ENCODE data around the gene YY1AP1.
A peak's percentile ranks its signal among the peaks of the same experiment; 100 is the strongest.
"Not testable (repeated sequence)": the region's sequence is repeated elsewhere in the genome, so short reads cannot be mapped to it uniquely, and the experiment has no call there.

Gene YY1AP1

DNA sequence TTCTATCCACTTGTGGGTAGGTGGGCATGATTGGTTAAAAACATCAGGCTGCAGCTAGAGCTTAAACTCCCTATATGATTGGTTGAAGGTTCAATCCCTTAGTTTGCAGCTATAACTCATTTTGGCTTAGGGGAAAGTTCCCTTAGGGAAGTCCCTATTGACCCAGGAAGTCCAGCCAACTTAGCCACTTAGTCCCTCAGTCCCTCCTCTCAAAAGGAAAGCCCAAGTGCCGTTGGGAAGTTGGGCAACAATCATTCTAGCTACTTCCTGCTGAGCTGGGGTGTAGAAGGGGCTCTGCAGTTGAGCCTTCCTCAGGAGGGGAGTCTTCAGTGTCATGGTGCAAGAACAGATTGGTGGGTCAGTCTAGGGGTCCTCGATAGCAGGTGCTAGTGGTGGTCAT lies 66.4 kb downstream of the YY1AP1 start (continued):
- TF ChIP-seq CSRNP3 (CRISPR knock-in tag; IDR thresholded peaks at IDR 0.05) (no peak), RARB (CRISPR knock-in tag; IDR thresholded peaks at IDR 0.05) (no peak)

DNA sequence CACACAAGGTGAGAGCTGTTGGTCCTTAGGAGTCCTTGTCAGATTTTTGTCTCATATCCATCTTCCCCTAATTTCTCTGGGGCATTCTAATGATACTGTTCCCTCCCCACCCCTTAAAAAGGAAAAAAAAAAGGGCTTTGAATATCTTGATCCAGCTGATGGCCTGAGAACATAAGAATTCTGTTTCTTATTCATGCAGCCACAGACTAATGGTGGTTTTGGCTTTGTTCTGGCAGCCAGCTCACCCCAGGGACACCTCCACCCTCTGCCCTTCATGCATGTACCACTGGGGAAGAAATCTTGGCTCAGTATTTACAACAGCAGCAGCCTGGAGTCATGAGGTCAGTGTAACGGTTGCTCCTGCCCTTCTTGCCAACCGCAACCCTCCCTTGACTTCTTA lies 75.3 kb downstream of the YY1AP1 start:
- ATAC-seq, result not testable (repeated sequence)

DNA sequence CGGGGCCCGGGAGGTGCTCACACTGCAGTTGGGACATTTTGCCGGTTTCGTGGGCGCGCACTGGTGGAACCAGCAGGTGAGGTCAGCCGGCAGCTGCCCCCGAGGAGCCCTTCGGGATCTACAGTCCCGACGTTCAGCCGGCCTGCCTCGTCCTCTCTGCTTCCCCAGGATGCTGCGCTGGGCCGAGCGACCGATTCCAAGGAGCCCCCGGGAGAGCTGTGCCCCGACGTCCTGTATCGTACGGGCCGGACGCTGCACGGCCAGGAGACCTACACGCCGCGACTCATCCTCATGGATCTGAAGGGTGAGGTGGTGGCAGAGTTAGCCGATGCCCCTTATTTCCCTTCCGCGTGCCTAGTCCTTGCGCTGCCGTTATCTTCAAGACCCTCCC lies 78.3 kb downstream of the YY1AP1 start:
- peak; percentile 65 for ATAC-seq

GRCh38 chr1:155609515-155610256 lies 78.9 kb downstream of the YY1AP1 start, which contains the start of gene MSTO1:
TSS of gene MSTO1 (plus strand) at chr1:155610218. CDS start at chr1:155610249, 31 bp downstream.
- TF ChIP-seq ZNF70 (CRISPR knock-in tag; IDR thresholded peaks at IDR 0.05) (no peak), BACH2 (CRISPR knock-in tag; IDR thresholded peaks at IDR 0.05; ENCODE audit: borderline replicate concordance) (no peak), POU6F1 (CRISPR knock-in tag; IDR thresholded peaks at IDR 0.05; ENCODE audit: borderline replicate concordance, low read depth) (peak; percentile 58; the same call in 1 of the 2 replicates), SNAI2 (CRISPR knock-in tag; IDR thresholded peaks at IDR 0.05) (no peak), GLIS3 (CRISPR knock-in tag; IDR thresholded peaks at IDR 0.05) (no peak), ISL1 (CRISPR knock-in tag; IDR thresholded peaks at IDR 0.05) (no peak), ESRRG (CRISPR knock-in tag; IDR thresholded peaks at IDR 0.05) (no peak), ZNF8 (CRISPR knock-in tag; IDR thresholded peaks at IDR 0.05) (no peak), RARB (CRISPR knock-in tag; IDR thresholded peaks at IDR 0.05) (0 out of 2 replicates have a peak, but pooled peaks have one; percentile 9), TOX (CRISPR knock-in tag; IDR thresholded peaks at IDR 0.05; ENCODE audit: borderline replicate concordance) (0 out of 2 replicates have a peak, but pooled peaks have one; percentile 27), ZFP3 (CRISPR knock-in tag; IDR thresholded peaks at IDR 0.05) (no peak), CREB5 (CRISPR knock-in tag; IDR thresholded peaks at IDR 0.05; ENCODE audit: low read depth) (no peak), ZFP30 (CRISPR knock-in tag; IDR thresholded peaks at IDR 0.05) (no peak), CSDC2 (CRISPR knock-in tag; IDR thresholded peaks at IDR 0.05) (no peak), CSRNP3 (CRISPR knock-in tag; IDR thresholded peaks at IDR 0.05) (no peak), PPARA (CRISPR knock-in tag; IDR thresholded peaks at IDR 0.05; ENCODE audit: borderline replicate concordance) (no peak), OSR1 (CRISPR knock-in tag; IDR thresholded peaks at IDR 0.05) (no peak), ZNF565 (CRISPR knock-in tag; conservative IDR thresholded peaks at IDR 0.05; ENCODE audit: low read depth) (no peak), TCF4 (CRISPR knock-in tag; IDR thresholded peaks at IDR 0.05; ENCODE audit: borderline replicate concordance) (no peak), ZC3H10 (CRISPR knock-in tag; IDR thresholded peaks at IDR 0.05) (no peak), ARNTL (CRISPR knock-in tag; IDR thresholded peaks at IDR 0.05; ENCODE audit: borderline replicate concordance, low read depth) (no peak)
- TF ChIP-seq, protein P1, sequence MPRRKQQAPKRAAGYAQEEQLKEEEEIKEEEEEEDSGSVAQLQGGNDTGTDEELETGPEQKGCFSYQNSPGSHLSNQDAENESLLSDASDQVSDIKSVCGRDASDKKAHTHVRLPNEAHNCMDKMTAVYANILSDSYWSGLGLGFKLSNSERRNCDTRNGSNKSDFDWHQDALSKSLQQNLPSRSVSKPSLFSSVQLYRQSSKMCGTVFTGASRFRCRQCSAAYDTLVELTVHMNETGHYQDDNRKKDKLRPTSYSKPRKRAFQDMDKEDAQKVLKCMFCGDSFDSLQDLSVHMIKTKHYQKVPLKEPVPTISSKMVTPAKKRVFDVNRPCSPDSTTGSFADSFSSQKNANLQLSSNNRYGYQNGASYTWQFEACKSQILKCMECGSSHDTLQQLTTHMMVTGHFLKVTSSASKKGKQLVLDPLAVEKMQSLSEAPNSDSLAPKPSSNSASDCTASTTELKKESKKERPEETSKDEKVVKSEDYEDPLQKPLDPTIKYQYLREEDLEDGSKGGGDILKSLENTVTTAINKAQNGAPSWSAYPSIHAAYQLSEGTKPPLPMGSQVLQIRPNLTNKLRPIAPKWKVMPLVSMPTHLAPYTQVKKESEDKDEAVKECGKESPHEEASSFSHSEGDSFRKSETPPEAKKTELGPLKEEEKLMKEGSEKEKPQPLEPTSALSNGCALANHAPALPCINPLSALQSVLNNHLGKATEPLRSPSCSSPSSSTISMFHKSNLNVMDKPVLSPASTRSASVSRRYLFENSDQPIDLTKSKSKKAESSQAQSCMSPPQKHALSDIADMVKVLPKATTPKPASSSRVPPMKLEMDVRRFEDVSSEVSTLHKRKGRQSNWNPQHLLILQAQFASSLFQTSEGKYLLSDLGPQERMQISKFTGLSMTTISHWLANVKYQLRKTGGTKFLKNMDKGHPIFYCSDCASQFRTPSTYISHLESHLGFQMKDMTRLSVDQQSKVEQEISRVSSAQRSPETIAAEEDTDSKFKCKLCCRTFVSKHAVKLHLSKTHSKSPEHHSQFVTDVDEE (CRISPR knock-in tag; IDR thresholded peaks at IDR 0.05), result no peak
- TF ChIP-seq, protein P2, sequence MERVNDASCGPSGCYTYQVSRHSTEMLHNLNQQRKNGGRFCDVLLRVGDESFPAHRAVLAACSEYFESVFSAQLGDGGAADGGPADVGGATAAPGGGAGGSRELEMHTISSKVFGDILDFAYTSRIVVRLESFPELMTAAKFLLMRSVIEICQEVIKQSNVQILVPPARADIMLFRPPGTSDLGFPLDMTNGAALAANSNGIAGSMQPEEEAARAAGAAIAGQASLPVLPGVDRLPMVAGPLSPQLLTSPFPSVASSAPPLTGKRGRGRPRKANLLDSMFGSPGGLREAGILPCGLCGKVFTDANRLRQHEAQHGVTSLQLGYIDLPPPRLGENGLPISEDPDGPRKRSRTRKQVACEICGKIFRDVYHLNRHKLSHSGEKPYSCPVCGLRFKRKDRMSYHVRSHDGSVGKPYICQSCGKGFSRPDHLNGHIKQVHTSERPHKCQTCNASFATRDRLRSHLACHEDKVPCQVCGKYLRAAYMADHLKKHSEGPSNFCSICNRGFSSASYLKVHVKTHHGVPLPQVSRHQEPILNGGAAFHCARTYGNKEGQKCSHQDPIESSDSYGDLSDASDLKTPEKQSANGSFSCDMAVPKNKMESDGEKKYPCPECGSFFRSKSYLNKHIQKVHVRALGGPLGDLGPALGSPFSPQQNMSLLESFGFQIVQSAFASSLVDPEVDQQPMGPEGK (CRISPR knock-in tag; IDR thresholded peaks at IDR 0.05; ENCODE audit: borderline replicate concordance), result no peak
- ATAC-seq, result peak; percentile 99

All from SK-N-SH treated with all-trans-retinoic acid at 6 μM for 48 hours (cell line).